ENCODE data around the gene RBP2. TPM values are rescaled to one million over a fixed set of nuclear protein-coding genes. Genes with fewer than 3 reads are reported as not detected.

RBP2 gene
- total and polyA plus RNA-seq, 9 of the 15 experiments (the other 6 are each of a cell fraction or from before 2014, with no cell fraction given), result not detected

DNA sequence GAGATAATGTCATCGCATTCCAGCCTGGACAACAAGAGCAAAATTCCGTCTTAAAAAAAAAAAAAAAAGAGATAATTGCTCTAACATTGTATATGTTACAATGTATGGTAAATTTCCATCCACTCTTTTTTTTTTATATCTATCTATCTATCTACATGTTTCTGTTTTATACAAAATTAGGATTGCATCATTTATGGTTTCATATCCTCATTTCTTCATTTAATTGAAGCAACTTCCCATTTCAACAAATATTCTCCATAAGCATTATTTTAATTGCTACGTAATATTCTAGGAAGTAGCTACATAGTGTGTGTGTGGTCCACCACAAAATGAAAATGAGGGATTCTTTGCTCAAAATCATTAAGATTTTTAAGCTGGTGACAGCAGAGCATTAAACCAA, 44.8 kb upstream of the RBP2 start:
- Histone ChIP-seq H3K9me3 (replicated peaks; ENCODE audit: control insufficient read depth, insufficient read depth, low read depth, low read length) (no peaks in the 10 kb centered on the region; the same call in 1 of the 2 replicates), H3K4me1 (replicated peaks in 1 of 2; ENCODE audit: control insufficient read depth in 2 of 2, insufficient read depth in 2 of 2, low read length in 2 of 2) (peaks cover 3% of the 10 kb centered on the region in 2 experiments; a peak in 3 of 5 replicates), H3K9ac (ENCODE audit: insufficient read depth in 1 of 2, low read depth in 2 of 2, low read length in 2 of 2) (no peak overlapping the region), H3K9me1 (ENCODE audit: control insufficient read depth, insufficient read depth, low read length) (no peaks in the 10 kb centered on the region), H3K4me3 (no peak overlapping the region), H3K79me2 (ENCODE audit: control insufficient read depth, insufficient read depth, low read length) (no peaks in the 10 kb centered on the region), H3K4me2 (ENCODE audit: insufficient read depth, low read length) (no peak overlapping the region), H3K36me3 (ENCODE audit: control insufficient read depth, insufficient read depth, low read length) (no peaks in the 10 kb centered on the region), H4K20me1 (replicated peaks; ENCODE audit: control insufficient read depth, insufficient read depth, low read length) (no peaks in the 10 kb centered on the region), H3K27me3 (ENCODE audit: control insufficient read depth in 2 of 2, insufficient read depth in 2 of 2, low read length in 2 of 2) (peaks cover 2 to 6% of the 10 kb centered on the region in 2 experiments; a peak in 4 of 5 replicates), H3K27ac (ENCODE audit: extremely low read depth, low read depth, low read length) (no peak overlapping the region), H2AFZ (ENCODE audit: low read depth, low read length) (no peak overlapping the region)
- in situ Hi-C loops (cut with MboI) (no loop called here), intact Hi-C loops (cut with micrococcal nuclease) (loop anchor here (5.0 kb wide), 1 partner anchor 156 kb away; the partner anchor contains the start of gene NMNAT3)
- ATAC-seq (no peak), FAIRE-seq (no peak), DNase-seq (ENCODE audit: extremely low read depth in 1 of 4, low spot score in 3 of 4) (no peak)
- ChIA-PET POLR2A (interaction anchor here (1.0 to 1.7 kb wide), 2 partner anchors 8 to 22 kb away, joined by 3 to 5 read pairs; no protein-coding TSS in a partner anchor), CTCF (ENCODE audit: low intra/inter-chr PET ratio) (interaction anchor here (0.7 kb wide), 1 partner anchor 97 kb away, joined by 3 read pairs; no protein-coding TSS in a partner anchor)
- 4% methylated on average over 1 of the region's 3 CpGs for WGBS (ENCODE audit: insufficient coverage, low coverage, missing lambda C conversion rate)
- TF ChIP-seq PKNOX1 (IDR thresholded peaks at IDR 0.05), result no peak
- no peak for TF ChIP-seq CEBPG (CRISPR knock-in tag; IDR thresholded peaks at IDR 0.05)
- peak in 1 of 2 experiments; percentile 63; a peak in 3 of 4 replicates for TF ChIP-seq CEBPG (tag; conservative IDR thresholded peaks at IDR 0.05 in 1 of 2, IDR thresholded peaks at IDR 0.05 in 1 of 2)
- BruUV-seq (replicated peaks), result no TSS peak

All from K562 (cell line).